HG02970 (cell line): Measurements from ENCODE around the gene IFI27.
"Not testable (repeated sequence)": the region's sequence is repeated elsewhere in the genome, so short reads cannot be mapped to it uniquely, and the experiment has no call there.

ENCODE experiments used
- ATAC-seq: cut with Tn5 transposase; IDR thresholded peaks from one replicate; pipeline ENCODE4 v1.9.1; 2021; ENCODE audit warnings: mild to moderate bottlenecking, moderate library complexity, moderate number of reproducible peaks; ENCODE audit not compliant: unreplicated experiment, low FRiP score

The IFI27 gene

GRCh38 chr14:94144765-94145164 lies 34.2 kb downstream of the IFI27 start:
- ATAC-seq: no peak

- ATAC-seq: no peak
Observed at GRCh38 chr14:94145902-94146527, 35.5 kb downstream of the IFI27 start.

GRCh38 chr14:94152676-94153075 lies 42.1 kb downstream of the IFI27 start:
- no peak for ATAC-seq

GRCh38 chr14:94153750-94154342 lies 43.3 kb downstream of the IFI27 start:
- ATAC-seq: no peak

GRCh38 chr14:94156143-94156542 lies 45.6 kb downstream of the IFI27 start:
- not testable (repeated sequence) for ATAC-seq

GRCh38 chr14:94157197-94157596 lies 46.7 kb downstream of the IFI27 start:
- no peak for ATAC-seq

GRCh38 chr14:94158239-94158883 lies 47.8 kb downstream of the IFI27 start:
- ATAC-seq: no peak

- ATAC-seq: no peak
Observed at GRCh38 chr14:94161058-94161457, 50.5 kb downstream of the IFI27 start.

GRCh38 chr14:94161981-94162380 lies 51.4 kb downstream of the IFI27 start:
- ATAC-seq: no peak

GRCh38 chr14:94162466-94162865 lies 51.9 kb downstream of the IFI27 start:
- ATAC-seq: no peak

GRCh38 chr14:94163796-94164195 lies 53.3 kb downstream of the IFI27 start:
- no peak for ATAC-seq

- ATAC-seq: no peak
Observed at GRCh38 chr14:94164685-94165431, 54.3 kb downstream of the IFI27 start.

GRCh38 chr14:94165744-94166143 lies 55.2 kb downstream of the IFI27 start:
- ATAC-seq: no peak
